Smooth muscle cell (in vitro differentiated cells): Measurements from ENCODE around the gene FRY. TPM values are rescaled to one million over a fixed set of nuclear protein-coding genes. Genes with fewer than 3 reads are reported as not detected.

Experiments used
- DNase-seq: peaks from one replicate; lab custom pipeline; 2025; ENCODE audit not compliant: unreplicated experiment; lab: John Stamatoyannopoulos, UW
- H2AFZ ChIP-seq: fragments of 200-600 bp; sonication (generic); 2 replicates; pipeline ENCODE4 v1.6.0; 2016; ENCODE audit warnings: antibody characterized with exemption, low read depth, mild to moderate bottlenecking
- H3F3A ChIP-seq: fragments of 200-600 bp; sonication (generic); 2 replicates; pipeline ENCODE4 v1.6.0; 2017; ENCODE audit warnings: antibody characterized with exemption, low read depth
- H3K27ac ChIP-seq: fragments of 200-600 bp; sonication (generic); 2 replicates; pipeline ENCODE4 v1.5.1; 2016; ENCODE audit warnings: low read depth, mild to moderate bottlenecking
- H3K27me3 ChIP-seq: fragments of 200-600 bp; sonication (generic); 2 replicates; pipeline ENCODE4 v1.6.1; 2016; ENCODE audit warnings: low read depth, mild to moderate bottlenecking
- H3K36me3 ChIP-seq: fragments of 200-600 bp; sonication (generic); 2 replicates; pipeline ENCODE4 v1.5.1; 2016; ENCODE audit warnings: low read depth
- H3K4me1 ChIP-seq: fragments of 200-600 bp; sonication (generic); 2 replicates; pipeline ENCODE4 v1.5.1; 2016; ENCODE audit warnings: low read depth
- H3K4me2 ChIP-seq: fragments of 200-600 bp; sonication (generic); 2 replicates; pipeline ENCODE4 v1.6.0; 2016; ENCODE audit warnings: mild to moderate bottlenecking
- H3K4me3 ChIP-seq: fragments of 200-600 bp; sonication (generic); 2 replicates; pipeline ENCODE4 v1.5.1; 2016; ENCODE audit warnings: mild to moderate bottlenecking
- H3K79me2 ChIP-seq: fragments of 200-600 bp; sonication (generic); 2 replicates; pipeline ENCODE4 v1.6.0; 2016; ENCODE audit warnings: low read depth, mild to moderate bottlenecking
- H3K9ac ChIP-seq: fragments of 200-600 bp; sonication (generic); 2 replicates; pipeline ENCODE4 v1.6.0; 2016; ENCODE audit warnings: low read depth
- H3K9me3 ChIP-seq: fragments of 200-600 bp; sonication (generic); replicated peaks from 2 replicates; pipeline ENCODE4 v1.5.1; 2016; ENCODE audit warnings: low read depth
- H4K20me1 ChIP-seq: fragments of 200-600 bp; sonication (generic); 2 replicates; pipeline ENCODE4 v1.6.0; 2016; ENCODE audit warnings: low read depth
- WGBS: methylation state at CpG from one replicate; pipeline ENCODE4 v1.1.7; 2016; ENCODE audit warnings: low lambda C conversion rate; 5-methylcytosine and 5-hydroxymethylcytosine counted together
- polyA plus RNA-seq: library from polyadenylated mRNA; unstranded; fragments of >200 nt; fragmentation: Nextera tagmentation; extraction: Ambion mirVana; gene quantifications from 2 replicates; pipeline ENCODE4 v1.2.1, GENCODE V29; 2016
- total RNA-seq: library from RNA; depleted of rRNA; stranded (reverse); fragments of >200 nt; gene quantifications from 2 replicates; pipeline ENCODE4 v1.2.3, GENCODE V29; 2014
- TF ChIP-seq, protein P1 (sequence below): fragments of 200-600 bp; sonication (generic); IDR thresholded peaks from 2 replicates; pipeline ENCODE4 v1.5.1; 2017; ENCODE audit warnings: borderline replicate concordance, mild to moderate bottlenecking, antibody characterized with exemption; ENCODE audit not compliant: insufficient read depth, poor library complexity, severe bottlenecking

The FRY gene
- total and polyA plus RNA-seq, 2 experiments from 2014 or later: 1.1 to 3.2 TPM

DNA sequence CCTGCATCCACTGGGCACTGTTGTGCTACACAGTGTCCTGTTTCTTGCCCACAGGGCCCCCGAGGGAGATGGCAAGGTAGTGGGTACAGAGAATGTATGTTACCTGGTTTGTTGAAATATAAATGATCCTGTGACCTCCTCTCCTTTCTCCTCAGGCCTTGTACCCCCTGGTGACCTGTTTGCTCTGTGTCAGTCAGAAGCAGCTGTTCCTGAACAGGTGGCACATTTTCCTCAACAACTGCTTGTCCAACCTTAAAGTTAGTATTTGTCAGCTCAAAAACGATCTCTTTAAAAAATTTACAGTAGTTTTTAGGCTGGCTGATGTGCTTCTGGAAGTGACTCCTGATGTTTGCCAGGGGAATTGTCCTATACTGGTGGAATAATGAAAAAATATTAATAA is 105.1 kb downstream of the FRY start:
- TF ChIP-seq, protein P1, sequence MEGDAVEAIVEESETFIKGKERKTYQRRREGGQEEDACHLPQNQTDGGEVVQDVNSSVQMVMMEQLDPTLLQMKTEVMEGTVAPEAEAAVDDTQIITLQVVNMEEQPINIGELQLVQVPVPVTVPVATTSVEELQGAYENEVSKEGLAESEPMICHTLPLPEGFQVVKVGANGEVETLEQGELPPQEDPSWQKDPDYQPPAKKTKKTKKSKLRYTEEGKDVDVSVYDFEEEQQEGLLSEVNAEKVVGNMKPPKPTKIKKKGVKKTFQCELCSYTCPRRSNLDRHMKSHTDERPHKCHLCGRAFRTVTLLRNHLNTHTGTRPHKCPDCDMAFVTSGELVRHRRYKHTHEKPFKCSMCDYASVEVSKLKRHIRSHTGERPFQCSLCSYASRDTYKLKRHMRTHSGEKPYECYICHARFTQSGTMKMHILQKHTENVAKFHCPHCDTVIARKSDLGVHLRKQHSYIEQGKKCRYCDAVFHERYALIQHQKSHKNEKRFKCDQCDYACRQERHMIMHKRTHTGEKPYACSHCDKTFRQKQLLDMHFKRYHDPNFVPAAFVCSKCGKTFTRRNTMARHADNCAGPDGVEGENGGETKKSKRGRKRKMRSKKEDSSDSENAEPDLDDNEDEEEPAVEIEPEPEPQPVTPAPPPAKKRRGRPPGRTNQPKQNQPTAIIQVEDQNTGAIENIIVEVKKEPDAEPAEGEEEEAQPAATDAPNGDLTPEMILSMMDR: no peak
- Histone ChIP-seq H3K36me3 (no peaks in the 10 kb centered on the region), H3K4me2 (no peak overlapping the region), H2AFZ (no peak overlapping the region), H3K9me3 (no peaks in the 10 kb centered on the region), H3K79me2 (no peaks in the 10 kb centered on the region), H3F3A (no peaks in the 10 kb centered on the region), H4K20me1 (no peaks in the 10 kb centered on the region), H3K4me1 (no peaks in the 10 kb centered on the region), H3K27me3 (no peaks in the 10 kb centered on the region), H3K27ac (no peak overlapping the region), H3K9ac (no peak overlapping the region), H3K4me3 (no peak overlapping the region)
- WGBS: 68% methylated on average over 2 of the region's 2 CpGs
- no peak for DNase-seq

DNA sequence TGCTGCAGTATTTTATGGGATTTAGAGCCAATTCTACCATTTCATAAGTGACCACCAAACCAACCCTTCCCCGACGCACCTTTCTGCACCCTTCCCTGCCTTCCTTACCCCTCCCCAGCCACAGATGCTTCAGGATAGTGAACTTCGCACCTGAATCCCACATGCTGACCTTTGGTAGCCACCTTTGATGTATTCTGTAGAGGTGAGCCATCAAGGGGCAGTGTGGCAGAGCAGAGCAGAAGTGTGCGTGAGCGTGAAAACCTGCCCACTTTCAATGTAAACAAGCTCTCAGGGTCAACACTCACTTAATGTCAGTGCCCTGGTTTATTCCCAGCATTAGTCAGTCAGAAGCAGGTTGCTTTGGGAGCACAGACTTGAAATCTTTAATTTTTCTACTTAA is 107.7 kb downstream of the FRY start:
- H3K9ac ChIP-seq: no peak overlapping the region
- H3F3A ChIP-seq: no peaks in the 10 kb centered on the region
- H3K9me3 ChIP-seq: no peaks in the 10 kb centered on the region
- no peaks in the 10 kb centered on the region for H4K20me1 ChIP-seq
- DNase-seq: no peak
- H3K79me2 ChIP-seq: no peaks in the 10 kb centered on the region
- 92% methylated on average over 5 of the region's 5 CpGs for WGBS
- TF ChIP-seq, protein P1: no peak
- H3K4me2 ChIP-seq: no peak overlapping the region
- no peaks in the 10 kb centered on the region for H3K36me3 ChIP-seq
- no peak overlapping the region for H3K4me3 ChIP-seq
- no peak overlapping the region for H2AFZ ChIP-seq
- no peaks in the 10 kb centered on the region for H3K4me1 ChIP-seq
- no peak overlapping the region for H3K27ac ChIP-seq
- H3K27me3 ChIP-seq: no peaks in the 10 kb centered on the region

- WGBS: 95% methylated on average over 2 of the region's 2 CpGs
- Histone ChIP-seq H3K4me3 (no peak overlapping the region), H3K4me1 (no peaks in the 10 kb centered on the region), H3K9ac (no peak overlapping the region), H3K4me2 (no peak overlapping the region), H3K36me3 (no peaks in the 10 kb centered on the region), H3F3A (no peaks in the 10 kb centered on the region), H4K20me1 (no peaks in the 10 kb centered on the region), H3K9me3 (no peaks in the 10 kb centered on the region), H2AFZ (no peak overlapping the region), H3K27me3 (no peaks in the 10 kb centered on the region), H3K27ac (no peak overlapping the region), H3K79me2 (no peaks in the 10 kb centered on the region)
- TF ChIP-seq, protein P1: no peak
- no peak for DNase-seq
Observed at GRCh38 chr13:32140109-32140508, 108.5 kb downstream of the FRY start.

DNA sequence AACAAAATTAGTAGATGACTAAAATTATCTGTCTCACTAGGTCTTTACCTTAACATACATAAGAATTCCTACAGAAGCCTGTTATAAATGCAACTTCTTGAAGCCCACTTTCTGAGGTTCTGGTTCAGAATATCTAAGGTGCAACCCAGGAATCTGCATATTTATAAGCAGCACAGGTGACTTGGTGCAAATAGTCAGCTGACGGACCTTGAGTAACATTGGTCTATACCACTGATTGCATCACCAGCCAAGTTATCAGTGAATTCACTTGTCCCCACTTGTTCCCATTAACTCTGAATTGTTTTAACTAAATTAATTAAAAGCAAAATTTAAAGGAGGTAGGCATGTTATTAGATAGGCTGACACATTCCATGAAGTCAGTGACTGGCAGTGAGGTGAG is 109.9 kb downstream of the FRY start:
- Histone ChIP-seq H3F3A (no peaks in the 10 kb centered on the region), H3K4me3 (no peak overlapping the region), H4K20me1 (no peaks in the 10 kb centered on the region), H3K4me2 (no peak overlapping the region), H3K79me2 (no peaks in the 10 kb centered on the region), H3K9me3 (no peaks in the 10 kb centered on the region), H2AFZ (no peak overlapping the region), H3K27ac (no peak overlapping the region), H3K9ac (no peak overlapping the region), H3K4me1 (no peaks in the 10 kb centered on the region), H3K27me3 (no peaks in the 10 kb centered on the region), H3K36me3 (no peaks in the 10 kb centered on the region)
- 0% methylated on average over 1 of the region's 1 CpG for WGBS
- TF ChIP-seq, protein P1: no peak
- no peak for DNase-seq
